NK-92 treated with Interleukin-12 subunit alpha and Interleukin-12 subunit beta, amount 100 ng/mL, for 24 hours (cell line): ENCODE data around the gene NBPF4.
"Not testable (repeated sequence)": the region's sequence is repeated elsewhere in the genome, so short reads cannot be mapped to it uniquely, and the experiment has no call there.

ENCODE experiments used
- DNase-seq: peaks from one replicate; lab custom pipeline; 2025; lab: John Stamatoyannopoulos, UW

Gene NBPF4, protein sequence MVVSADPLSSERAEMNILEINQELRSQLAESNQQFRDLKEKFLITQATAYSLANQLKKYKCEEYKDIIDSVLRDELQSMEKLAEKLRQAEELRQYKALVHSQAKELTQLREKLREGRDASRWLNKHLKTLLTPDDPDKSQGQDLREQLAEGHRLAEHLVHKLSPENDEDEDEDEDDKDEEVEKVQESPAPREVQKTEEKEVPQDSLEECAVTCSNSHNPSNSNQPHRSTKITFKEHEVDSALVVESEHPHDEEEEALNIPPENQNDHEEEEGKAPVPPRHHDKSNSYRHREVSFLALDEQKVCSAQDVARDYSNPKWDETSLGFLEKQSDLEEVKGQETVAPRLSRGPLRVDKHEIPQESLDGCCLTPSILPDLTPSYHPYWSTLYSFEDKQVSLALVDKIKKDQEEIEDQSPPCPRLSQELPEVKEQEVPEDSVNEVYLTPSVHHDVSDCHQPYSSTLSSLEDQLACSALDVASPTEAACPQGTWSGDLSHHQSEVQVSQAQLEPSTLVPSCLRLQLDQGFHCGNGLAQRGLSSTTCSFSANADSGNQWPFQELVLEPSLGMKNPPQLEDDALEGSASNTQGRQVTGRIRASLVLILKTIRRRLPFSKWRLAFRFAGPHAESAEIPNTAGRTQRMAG

DNA sequence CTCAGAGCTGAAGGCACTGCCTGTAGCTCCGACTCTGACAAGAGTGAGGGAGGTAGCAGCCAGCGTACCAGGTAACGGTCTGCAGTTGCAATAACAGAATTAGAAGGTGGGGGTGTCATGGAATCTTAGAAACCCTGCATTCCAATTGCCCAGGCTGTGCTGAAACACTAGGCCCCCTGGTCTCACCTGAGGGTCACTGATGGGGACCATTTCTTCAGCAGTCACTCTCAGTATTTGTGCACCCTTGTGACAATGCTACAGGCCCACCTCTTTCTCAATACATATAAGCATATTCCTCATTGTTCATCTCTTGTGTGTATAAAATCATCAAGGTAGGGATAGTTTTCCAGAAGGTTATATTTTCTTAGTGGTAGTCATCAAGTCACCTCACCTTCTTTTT, at the start of gene NBPF4:
NBPF4 (minus strand) TSS at position 101 of the 400 bp plus-strand sequence. CDS start 315 bp downstream, outside the sequence.
- not testable (repeated sequence) for DNase-seq

DNA sequence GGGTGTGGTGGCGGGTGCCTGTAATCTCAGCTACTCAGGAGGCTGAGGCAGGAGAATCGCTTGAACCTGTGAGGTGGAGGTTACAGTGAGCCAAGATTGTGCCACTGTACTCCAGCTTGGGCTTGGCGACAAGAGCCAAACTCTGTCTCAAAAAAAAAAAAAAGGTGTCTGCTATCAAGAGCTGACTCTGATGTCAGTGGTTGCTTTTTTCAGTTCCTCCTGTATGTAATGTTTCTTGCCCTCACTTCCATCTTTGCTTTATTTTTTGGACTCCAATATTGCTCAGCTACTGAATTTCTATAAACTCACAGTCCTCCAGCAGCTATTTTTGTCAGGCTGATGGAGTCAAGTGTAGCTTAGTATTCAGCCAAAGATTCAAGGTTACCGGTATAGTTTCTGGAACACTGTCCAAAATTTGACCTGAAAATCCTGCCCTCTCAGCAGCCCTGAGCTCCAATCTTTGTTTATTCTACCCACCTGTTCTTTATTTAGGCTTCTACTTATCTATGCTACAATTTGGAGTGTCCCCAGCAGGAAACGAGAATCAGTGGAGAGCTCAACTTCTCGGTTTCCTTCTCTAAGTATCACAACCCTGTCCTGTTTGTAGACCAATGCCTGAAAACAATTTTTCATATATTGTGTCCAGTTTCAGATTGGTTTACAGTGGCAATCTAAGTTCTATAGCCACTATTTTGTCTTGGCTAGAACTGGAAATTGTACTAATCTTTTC, 38.8 kb upstream of the NBPF4 start:
- not testable (repeated sequence) for DNase-seq

DNA sequence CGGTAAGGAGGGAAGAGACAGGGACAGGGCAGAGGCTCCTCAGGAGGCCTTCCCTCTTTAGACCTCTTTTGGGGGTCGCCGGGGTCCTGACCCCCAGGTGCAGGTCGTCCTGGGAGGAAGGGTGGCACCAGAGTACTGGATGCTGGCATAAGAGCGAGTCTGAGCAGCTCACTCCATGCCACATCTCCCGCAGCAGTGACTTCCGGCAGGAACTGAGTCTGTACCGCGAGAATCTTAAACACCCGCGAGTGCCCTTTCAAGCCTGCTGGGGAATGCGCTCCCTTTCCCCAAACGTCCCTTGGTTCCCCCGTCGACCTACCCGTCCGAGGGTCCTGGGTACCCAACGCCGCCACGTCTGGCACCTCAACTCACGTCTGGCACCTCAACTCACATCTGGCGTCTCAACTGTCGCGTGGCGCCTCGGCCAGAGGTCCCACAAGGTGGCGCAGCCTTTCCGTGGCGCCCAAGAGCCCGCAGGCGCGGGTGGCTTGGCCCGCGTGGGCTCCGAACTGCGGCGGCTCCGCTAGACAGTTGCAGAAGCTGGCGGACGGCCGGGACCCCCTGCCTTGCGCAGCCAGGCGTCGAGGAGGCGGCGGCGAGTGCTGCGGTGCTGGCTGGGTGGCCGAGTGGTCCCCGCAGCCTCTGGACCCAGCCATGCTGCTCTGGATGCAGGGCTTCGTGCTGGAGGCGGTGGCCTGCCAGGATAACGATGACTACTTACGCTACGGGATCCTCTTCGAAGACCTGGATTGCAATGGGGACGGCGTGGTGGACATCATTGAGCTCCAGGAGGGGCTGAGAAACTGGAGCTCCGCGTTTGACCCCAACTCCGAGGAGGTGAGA, 28.8 kb upstream of the NBPF4 start:
- DNase-seq: not testable (repeated sequence)

DNA sequence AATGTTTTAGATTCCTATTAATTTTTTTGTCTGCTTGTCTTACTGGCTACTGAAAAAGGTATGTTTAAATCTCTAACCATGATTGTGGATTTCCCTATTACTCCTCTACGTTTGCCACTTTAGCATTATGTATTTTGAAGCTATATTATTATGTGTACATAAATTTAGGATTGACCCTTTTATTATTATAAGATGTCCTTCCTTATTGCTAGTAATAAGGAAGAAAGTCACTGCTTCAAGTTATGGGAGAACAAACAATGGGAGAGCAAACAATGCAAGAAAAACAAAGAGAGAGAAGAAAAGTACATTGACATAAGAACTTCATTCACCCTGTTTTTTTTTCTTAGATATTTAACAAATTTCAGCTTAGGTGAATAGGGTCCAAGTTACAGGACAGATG, 23.2 kb upstream of the NBPF4 start:
- DNase-seq: not testable (repeated sequence)

DNA sequence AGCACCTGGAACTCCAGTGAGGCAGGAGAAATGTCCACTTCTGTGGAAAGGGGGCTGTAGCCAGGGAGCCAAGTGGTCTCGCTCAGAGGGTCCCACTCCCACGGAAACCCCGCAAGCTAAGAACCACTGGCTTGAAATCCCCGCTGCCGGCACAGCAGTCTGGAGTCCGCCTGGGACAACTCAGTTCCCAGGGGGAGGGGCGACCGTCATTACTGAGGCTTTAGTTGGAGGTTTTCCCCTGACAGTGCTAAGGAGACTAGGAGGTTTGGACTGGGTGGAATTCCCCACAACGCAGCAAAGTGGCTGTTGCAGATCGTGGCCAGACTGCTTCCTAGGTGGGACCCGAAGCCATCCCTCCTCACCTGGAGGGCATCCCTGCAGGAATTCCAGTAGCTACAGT, 18.1 kb upstream of the NBPF4 start:
- DNase-seq: not testable (repeated sequence)

DNA sequence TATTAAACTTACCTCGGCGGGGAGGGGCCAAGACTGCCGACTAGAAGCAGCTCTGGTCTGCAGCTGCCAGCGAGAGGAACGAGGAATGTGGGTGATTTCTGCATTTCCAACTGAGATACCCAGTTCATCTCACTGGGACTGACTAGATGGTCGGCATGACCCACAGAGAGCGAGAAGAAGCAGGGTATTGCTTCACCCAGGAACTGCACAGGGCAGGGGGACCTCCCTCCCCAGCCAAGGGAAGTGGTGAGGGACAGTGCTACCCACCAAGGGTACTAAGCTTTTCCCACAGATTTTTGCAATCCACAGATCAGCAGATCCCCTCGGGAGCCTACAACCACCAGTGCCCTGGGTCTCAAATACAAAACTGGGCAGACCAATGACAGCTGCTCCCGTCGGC, 17.6 kb upstream of the NBPF4 start:
- not testable (repeated sequence) for DNase-seq

DNA sequence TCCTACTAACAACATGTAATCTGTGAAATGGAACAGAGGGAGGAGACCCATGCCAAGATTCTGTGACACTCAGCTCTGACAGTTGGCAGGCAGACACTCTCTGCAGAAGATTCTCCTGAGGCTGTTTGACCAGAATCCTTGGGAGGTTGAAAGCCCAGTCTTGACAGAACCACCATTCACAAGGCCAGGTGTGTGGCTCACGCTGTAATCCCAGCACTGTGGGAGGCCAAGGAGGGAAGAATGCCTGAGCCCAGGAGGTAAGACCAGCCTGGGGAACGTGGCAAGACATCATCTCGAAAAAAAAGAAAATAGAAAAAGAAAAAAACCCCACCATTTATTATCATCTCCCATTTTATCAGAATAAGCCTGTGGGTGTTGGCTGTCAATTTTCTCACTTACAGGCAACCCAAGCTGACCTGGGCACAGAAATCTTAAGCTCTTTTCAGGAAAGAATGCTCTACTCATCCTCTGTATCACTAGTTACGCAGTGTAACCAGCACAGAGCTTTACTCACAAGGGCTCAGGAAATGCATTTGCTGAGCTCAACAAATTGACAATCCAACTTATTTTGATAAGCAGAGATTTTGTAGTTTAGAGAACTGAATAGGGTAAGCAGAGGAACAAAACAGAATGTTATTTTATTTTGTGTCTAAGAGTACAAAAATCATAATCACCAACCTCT, 16.8 kb upstream of the NBPF4 start:
- DNase-seq: not testable (repeated sequence)

DNA sequence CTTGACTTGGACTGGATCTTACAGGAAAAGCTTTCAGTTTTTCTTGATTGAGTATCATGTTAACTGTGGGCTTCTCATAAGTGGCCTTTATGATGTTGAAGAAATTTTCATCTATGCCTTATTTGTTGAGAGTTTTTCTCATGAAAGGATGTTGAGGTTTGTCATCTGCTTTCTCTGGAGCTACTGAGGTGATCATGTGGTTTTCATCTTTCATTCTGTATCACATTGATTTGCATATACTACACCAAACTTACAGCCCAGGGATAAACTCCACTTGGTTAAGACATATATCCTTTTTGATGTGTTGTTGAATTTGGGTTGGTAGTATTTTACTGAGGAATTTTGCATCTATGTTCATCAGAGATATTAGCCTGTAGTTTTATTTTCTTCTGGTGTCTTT, 11.6 kb upstream of the NBPF4 start:
- not testable (repeated sequence) for DNase-seq

DNA sequence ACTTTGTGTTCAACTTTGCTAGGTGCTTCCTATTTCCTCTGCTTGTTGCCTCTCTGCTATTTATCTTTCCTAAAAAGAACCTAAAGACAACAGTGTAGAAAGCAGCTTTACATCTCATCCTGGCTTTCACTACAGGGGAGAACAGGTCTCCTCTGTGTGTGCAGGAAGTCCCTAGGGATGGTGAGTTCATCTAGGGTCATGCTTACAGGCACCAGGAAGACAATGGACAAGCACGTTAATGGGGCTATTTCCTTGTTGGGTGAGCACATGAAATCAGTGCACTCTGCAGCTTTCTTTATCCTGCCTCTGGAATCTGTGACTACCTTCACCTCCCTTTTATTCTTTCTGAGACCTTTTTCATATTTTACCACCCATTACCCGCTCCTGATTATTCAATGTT, 4.5 kb downstream of the NBPF4 start:
- DNase-seq: not testable (repeated sequence)

DNA sequence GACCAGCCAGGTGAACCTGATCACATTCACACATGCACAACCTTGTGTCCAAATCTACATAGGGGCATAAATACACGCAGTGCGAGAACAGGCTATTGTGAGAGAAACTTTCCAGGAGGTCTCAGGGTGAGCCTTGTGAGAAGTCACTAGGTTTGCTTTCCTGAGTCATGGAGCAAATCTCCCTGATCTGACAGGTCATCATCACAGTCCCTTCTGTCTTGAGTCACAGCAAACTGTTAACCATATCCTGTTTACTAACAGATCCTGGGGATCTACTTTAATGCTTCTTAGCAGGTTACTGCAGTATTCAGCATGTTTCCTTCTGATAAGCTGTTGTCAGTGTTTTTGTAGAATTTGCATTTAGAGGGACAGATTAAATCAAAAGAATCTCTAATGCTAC, 8.6 kb downstream of the NBPF4 start:
- not testable (repeated sequence) for DNase-seq

DNA sequence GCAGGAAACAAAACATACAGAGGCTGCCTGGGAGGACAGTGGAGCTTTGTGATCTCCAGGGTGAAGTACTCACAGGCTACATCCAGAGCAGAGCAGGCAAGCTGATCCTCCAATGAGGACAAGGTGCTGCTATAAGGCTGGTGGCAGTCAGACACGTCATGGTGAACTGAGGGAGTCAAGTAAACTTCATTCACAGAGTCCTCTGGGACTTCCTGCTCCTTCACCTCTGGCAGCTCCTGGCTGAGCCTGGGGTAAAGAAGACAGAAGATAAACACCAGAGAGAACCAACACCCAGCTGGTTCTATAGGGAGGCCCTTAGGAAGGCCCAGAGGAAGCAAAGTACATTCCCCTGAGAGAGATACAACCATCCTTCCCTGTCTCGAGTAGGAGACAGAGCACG, 11.7 kb downstream of the NBPF4 start:
- not testable (repeated sequence) for DNase-seq

DNA sequence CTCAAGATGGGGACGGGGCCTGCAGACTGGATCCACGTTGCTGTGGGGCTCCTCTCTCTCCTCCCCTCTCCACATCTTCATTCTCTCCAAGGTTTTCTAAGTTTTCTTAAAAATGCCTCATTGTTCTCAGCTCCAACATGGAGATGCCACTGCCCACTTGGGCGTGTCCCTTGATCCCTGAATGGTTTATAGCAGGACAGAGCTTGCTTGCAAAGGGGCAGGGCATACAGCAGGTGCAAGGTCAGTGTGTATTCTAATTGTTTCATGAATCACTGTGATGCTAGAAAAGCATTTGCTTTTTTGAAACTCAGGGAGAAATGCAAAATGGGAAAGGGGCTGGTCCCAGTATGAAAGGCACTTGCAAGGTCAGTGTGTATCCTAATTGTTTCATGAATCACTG, 13.9 kb downstream of the NBPF4 start:
- DNase-seq: not testable (repeated sequence)

DNA sequence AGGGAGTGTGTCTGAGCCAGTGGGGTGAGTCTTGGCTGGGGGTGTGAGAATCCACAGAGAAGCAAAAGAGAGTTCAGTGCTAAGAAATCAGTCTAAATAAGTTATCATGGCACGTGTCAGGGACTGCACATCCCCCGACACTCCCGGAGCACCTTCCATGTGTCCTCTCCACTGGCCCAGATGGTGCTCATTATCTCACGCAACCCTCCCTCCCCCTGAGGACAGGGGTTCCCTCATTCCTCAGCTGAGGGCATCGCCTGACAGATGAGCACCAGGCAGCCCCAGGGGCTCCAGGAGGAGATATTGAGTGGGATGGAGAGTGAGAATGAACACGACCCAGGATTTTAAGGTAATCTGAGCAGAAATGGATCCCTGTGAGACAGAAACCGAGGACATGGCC, 16.1 kb downstream of the NBPF4 start:
- not testable (repeated sequence) for DNase-seq

DNA sequence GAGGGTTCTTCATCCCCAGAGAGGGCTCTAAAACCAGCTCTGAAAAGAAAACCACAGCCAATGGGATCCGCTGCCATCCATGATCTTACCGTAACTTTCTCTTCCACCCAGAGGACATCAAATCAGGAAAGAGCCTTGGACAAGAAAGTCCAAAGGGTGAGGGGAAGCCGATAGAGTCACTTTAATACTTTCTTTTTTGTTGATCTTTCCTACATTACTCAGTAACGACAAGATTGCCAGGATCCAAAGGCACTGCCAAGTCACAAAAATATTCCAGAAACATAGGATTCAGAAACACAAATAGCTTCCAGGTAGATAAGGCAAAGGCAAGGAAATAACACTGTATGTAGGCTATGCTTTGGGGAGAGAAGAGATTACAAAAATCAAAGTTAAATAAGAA, 17.0 kb downstream of the NBPF4 start:
- not testable (repeated sequence) for DNase-seq

DNA sequence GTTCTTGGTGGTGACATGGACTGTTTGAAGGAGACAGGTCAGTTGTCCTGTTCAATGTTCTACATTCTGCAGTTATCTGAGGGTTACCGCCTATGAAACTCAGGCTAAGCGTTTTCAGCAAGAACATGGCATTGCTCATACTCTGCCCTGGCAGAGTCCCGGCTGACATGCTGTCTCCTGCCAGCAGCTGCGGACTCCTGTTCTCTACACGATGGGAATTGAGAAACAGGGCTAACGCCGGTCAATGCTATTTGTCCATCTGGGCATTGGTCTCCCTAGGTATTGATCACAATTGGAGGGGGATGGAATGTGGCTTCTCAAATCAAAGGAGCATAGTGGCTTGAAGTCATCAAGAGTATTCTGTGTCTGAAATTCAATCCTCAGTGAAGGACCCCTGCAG, 20.6 kb downstream of the NBPF4 start:
- not testable (repeated sequence) for DNase-seq

DNA sequence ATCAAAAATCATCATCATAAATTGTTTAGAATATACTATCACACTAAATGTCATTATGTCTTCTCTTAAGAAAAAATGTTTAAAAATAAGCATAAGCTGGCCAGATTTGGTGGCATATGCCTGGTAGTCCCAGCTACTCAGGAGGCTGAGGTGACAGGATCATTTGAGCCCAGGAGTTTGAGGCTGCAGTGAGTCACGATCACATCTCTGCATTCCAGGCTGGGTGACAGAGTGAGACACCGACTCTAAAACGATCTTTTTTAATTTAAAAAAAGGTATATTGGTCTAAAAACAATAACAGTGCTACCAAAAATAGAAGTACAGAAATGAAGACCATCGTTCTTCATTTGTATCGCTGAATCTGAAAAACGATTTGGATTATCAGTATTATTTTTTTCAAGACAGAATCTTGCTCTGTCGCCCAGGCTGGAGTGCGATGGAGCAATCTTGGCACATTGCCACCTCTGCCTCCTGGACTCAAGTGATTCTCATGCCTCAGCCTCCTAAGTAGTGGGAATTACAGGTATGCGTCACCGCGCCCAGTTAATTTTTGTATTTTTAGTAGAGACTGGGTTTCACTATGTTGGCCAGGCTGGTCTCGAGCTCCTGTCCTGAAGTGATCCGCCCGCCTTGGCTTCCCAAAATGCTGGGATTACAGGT, 26.2 kb downstream of the NBPF4 start:
- DNase-seq: not testable (repeated sequence)

DNA sequence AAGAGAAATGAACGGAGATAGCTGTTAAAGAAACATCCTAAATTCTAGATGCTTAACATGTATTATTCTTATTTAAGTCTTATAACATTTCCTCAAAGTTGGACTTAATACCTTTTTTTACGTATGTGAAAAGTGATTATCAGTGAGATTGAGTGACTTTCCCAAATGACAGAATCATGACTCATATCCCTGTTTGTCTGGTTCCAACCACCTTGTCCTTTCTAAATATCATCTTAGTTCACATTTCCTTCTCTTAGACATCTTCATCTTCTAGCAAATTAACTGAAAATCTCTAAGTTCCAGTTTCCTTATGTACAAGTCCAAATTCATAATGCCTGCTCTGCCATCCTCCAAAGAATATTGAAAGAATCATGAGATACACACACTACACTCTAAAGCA, 26.9 kb downstream of the NBPF4 start:
- DNase-seq: not testable (repeated sequence)

DNA sequence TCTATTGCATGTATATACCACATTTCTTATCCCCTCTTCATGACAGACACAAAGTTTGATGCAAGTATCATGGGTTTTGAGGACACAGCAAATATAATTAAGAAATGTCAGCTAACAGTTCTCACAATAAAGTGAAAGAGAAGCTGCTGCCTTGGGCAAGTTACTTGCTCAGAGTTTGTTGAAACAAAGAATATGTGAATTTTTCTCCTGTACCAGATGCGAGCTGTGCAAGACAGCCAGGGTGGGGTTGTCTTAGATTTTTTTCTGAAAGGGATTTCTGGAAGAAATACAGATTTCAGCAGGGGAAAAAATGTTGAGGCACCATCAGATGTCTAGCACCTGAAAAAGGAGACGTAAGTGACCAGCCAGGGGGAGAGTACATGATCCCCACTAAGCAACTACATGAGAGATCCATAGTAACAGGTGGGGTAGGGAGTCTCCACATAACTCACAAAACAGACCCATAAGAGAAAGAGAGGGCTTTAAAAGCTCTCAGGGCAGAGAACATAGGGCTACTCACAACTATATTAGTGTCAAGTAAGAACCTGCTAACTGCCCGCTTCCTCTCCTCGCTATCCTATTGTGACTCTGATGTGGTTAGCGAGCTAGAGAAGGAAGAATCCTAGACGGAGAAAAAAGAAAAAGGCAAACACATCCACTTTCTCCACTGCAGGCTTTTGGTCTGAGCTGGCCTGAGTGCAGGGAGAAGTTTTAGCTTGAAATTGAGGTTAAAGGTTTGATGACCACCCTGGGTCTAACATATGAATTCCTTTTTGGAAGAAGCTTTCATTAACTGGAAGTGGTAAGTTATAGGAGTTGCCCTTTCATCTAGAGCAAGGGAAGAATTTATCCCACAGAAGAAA, 27.6 kb downstream of the NBPF4 start:
- DNase-seq: not testable (repeated sequence)

DNA sequence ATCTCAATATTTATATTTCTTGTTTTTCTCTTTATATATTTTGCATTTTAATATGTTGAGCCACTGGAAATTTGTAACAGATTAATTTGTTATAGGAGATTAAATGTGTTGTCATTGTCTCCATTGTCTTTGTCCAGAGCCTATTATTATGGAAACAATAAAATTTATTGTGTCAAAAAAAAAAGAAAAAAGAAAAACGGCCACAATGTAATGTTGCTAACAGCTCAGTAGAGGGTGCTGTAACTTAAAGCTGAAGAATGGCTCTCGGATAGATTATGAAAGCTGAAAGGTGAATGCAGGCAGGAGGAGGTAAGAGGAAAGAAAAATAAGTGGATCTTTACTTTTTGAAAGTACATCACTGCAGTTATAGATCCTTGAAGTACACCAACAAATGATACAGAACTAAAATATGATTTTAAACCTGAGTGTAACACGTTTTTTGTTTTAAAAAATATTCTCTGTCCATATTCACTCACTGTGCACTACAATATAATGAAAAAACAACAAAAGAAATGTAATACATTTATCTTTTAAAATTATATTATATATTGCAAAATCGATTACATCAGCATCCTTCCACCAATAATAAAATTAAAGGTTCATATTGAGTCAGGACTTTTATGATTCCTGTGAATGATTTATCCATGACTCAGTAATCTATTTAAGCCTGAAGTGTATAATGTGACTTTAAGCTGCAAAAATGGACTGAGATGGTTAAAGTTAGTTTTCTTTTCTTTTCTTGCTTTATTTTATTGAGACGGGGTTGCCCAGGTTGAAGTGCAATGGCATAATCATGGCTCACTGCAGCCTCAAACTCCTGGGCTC, 29.0 kb downstream of the NBPF4 start:
- DNase-seq: not testable (repeated sequence)
